IMR-90 (cell line): ENCODE results near the gene TMEM38A. TPM values are rescaled to one million over a fixed set of nuclear protein-coding genes. Genes with fewer than 3 reads are reported as not detected.

Source experiments
- ATAC-seq: fragments of 200-7000 bp; cut with Tn5 transposase; 2 replicates; pipeline ENCODE4 v1.9.1; 2020; ENCODE audit warnings: low read depth, mild to moderate bottlenecking, moderate library complexity
- BruUV-seq: library from RNA; stranded (reverse); fragments of 400-500 nt; replicated peaks from 2 replicates; lab custom pipeline; 2021; lab: Mats Ljungman, UMichigan
- CTCF ChIA-PET: fragments of 300-600 bp; formaldehyde crosslinking; extraction: SDS; loops from one replicate; lab custom pipeline; 2021; ENCODE audit warnings: antibody characterized with exemption; lab: Yijun Ruan, JAX
- POLR2A ChIA-PET: fragments of 300-600 bp; sonication (Branson Sonifier 250); formaldehyde crosslinking; loops from one replicate; lab custom pipeline; 2022; ENCODE audit warnings: antibody characterized with exemption; ENCODE audit not compliant: unreplicated experiment; lab: Charles Lee
- DNase-seq: peaks from one replicate; pipeline ENCODE4 v3.0.0; 2013
- H2AFZ ChIP-seq: replicated peaks from 2 replicates; pipeline ENCODE3; 2013; ENCODE audit warnings: low read length, mild to moderate bottlenecking; ENCODE audit not compliant: poor library complexity
- H2AK5ac ChIP-seq: 2 replicates; pipeline ENCODE4 v1.6.1; 2013; ENCODE audit warnings: low read depth, low read length, inconsistent platforms
- H2AK9ac ChIP-seq: replicated peaks from 2 replicates; pipeline ENCODE3; 2013; ENCODE audit warnings: mild to moderate bottlenecking, low read depth, low read length, moderate library complexity; ENCODE audit not compliant: poor library complexity
- H2BK120ac ChIP-seq: 2 replicates; pipeline ENCODE4 v1.6.1; 2013; ENCODE audit warnings: low read depth, low read length, inconsistent platforms
- H2BK15ac ChIP-seq: 3 replicates; pipeline ENCODE4 v1.6.1; 2013; ENCODE audit warnings: low read depth, low read length, inconsistent platforms
- H2BK20ac ChIP-seq: 2 replicates; pipeline ENCODE4 v1.6.1; 2013; ENCODE audit warnings: low read depth, mild to moderate bottlenecking, inconsistent platforms, low read length, moderate library complexity
- H2BK5ac ChIP-seq: 2 replicates; pipeline ENCODE4 v1.6.1; 2013; ENCODE audit warnings: mild to moderate bottlenecking, low read depth, low read length, inconsistent platforms; ENCODE audit not compliant: poor library complexity, severe bottlenecking
- H3K14ac ChIP-seq: replicated peaks from 2 replicates; pipeline ENCODE4 v1.6.1; 2013; ENCODE audit warnings: low read depth, low read length, inconsistent platforms
- H3K18ac ChIP-seq: 2 replicates; pipeline ENCODE4 v1.6.1; 2013; ENCODE audit warnings: low read depth, low read length, control low read depth
- H3K23ac ChIP-seq: 2 replicates; pipeline ENCODE4 v1.6.1; 2013; ENCODE audit warnings: low read depth, low read length, inconsistent platforms
- H3K27ac ChIP-seq: 2 replicates; pipeline ENCODE4 v1.5.1; 2013; ENCODE audit warnings: mild to moderate bottlenecking, control low read depth, low read length; ENCODE audit not compliant: insufficient read depth
- H3K27me3 ChIP-seq: 2 replicates; pipeline ENCODE4 v1.6.1; 2013; ENCODE audit warnings: low read length; ENCODE audit not compliant: control insufficient read depth, insufficient read depth
- H3K36me3 ChIP-seq: 2 replicates; pipeline ENCODE4 v1.6.1; 2013; ENCODE audit warnings: low read length, mixed read lengths; ENCODE audit not compliant: control insufficient read depth, insufficient read depth
- H3K4ac ChIP-seq: 2 replicates; pipeline ENCODE4 v1.6.1; 2013; ENCODE audit warnings: low read depth, low read length, inconsistent platforms
- H3K4me1 ChIP-seq: 2 replicates; pipeline ENCODE4 v1.6.1; 2013; ENCODE audit warnings: low read length, mixed read lengths; ENCODE audit not compliant: control insufficient read depth, insufficient read depth
- H3K4me2 ChIP-seq: 2 replicates; pipeline ENCODE4 v1.6.1; 2013; ENCODE audit warnings: low read depth, mild to moderate bottlenecking, control low read depth, low read length, moderate library complexity
- H3K4me3 ChIP-seq: 2 replicates; pipeline ENCODE4 v1.5.1; 2013; ENCODE audit warnings: low read depth, mild to moderate bottlenecking, control low read depth, low read length, moderate library complexity; ENCODE audit not compliant: insufficient read depth
- H3K56ac ChIP-seq: 2 replicates; pipeline ENCODE4 v1.6.1; 2013; ENCODE audit warnings: low read length, inconsistent platforms; ENCODE audit not compliant: insufficient read depth; ENCODE audit errors: extremely low read depth
- H3K79me1 ChIP-seq, 2 experiments: 2 replicates each; pipeline ENCODE4 v1.6.1; 2013; ENCODE audit warnings: low read length in 2 of 2, inconsistent platforms in 1 of 2, low read depth in 1 of 2
- H3K9ac ChIP-seq: 2 replicates; pipeline ENCODE4 v1.6.1; 2013; ENCODE audit warnings: low read depth, low read length, control low read depth
- H3K9me1 ChIP-seq: 2 replicates; pipeline ENCODE4 v1.6.1; 2013; ENCODE audit warnings: low read length, inconsistent platforms; ENCODE audit not compliant: insufficient read depth
- H3K9me3 ChIP-seq: 2 replicates; pipeline ENCODE4 v1.6.1; 2013; ENCODE audit warnings: low read length; ENCODE audit not compliant: control insufficient read depth, insufficient read depth
- H4K20me1 ChIP-seq: 2 replicates; pipeline ENCODE4 v1.6.1; 2013; ENCODE audit warnings: low read length, inconsistent platforms; ENCODE audit not compliant: insufficient read depth
- H4K5ac ChIP-seq: 2 replicates; pipeline ENCODE4 v1.6.1; 2013; ENCODE audit warnings: mild to moderate bottlenecking, low read depth, low read length, control low read depth
- H4K8ac ChIP-seq, 2 experiments: 2 replicates each; pipeline ENCODE4 v1.6.1; 2013; ENCODE audit warnings: low read depth in 2 of 2, low read length in 2 of 2, control low read depth in 1 of 2, inconsistent platforms in 1 of 2
- H4K91ac ChIP-seq: 2 replicates; pipeline ENCODE4 v1.6.1; 2013; ENCODE audit warnings: low read depth, low read length, inconsistent platforms; ENCODE audit not compliant: insufficient read depth
- BHLHE40 ChIP-seq: fragments of 150-350 bp; IDR thresholded peaks from 2 replicates; pipeline ENCODE4 v1.6.1; 2016; ENCODE audit warnings: mild to moderate bottlenecking, low read depth, low read length
- CEBPB ChIP-seq: IDR thresholded peaks from 2 replicates; pipeline ENCODE4 v1.6.1; 2012; ENCODE audit warnings: low read depth, low read length, improper control_type of control experiment
- CHD1 ChIP-seq: IDR thresholded peaks from 2 replicates; pipeline ENCODE4 v1.6.1; 2012; ENCODE audit warnings: low read depth, low read length, improper control_type of control experiment
- CTCF ChIP-seq: conservative IDR thresholded peaks from 2 replicates; pipeline ENCODE4 v1.5.1; 2012; ENCODE audit warnings: mild to moderate bottlenecking, low read depth, low read length, improper control_type of control experiment
- FOS ChIP-seq: fragments of 150-350 bp; IDR thresholded peaks from 2 replicates; pipeline ENCODE4 v1.6.1; 2016; ENCODE audit warnings: low read depth, low read length
- MAFK ChIP-seq: IDR thresholded peaks from 2 replicates; pipeline ENCODE4 v1.6.1; 2012; ENCODE audit warnings: low read depth, low read length, improper control_type of control experiment
- MAZ ChIP-seq: IDR thresholded peaks from 2 replicates; pipeline ENCODE4 v1.6.1; 2012; ENCODE audit warnings: low read depth, mild to moderate bottlenecking, low read length, improper control_type of control experiment, moderate library complexity, borderline replicate concordance
- MXI1 ChIP-seq: IDR thresholded peaks from 2 replicates; pipeline ENCODE4 v1.6.1; 2012; ENCODE audit warnings: low read depth, mild to moderate bottlenecking, low read length, moderate library complexity, borderline replicate concordance
- NFE2L2 ChIP-seq: fragments of 150-350 bp; IDR thresholded peaks from 2 replicates; pipeline ENCODE4 v1.6.1; 2016; ENCODE audit warnings: low read depth, mild to moderate bottlenecking, low read length
- POLR2A ChIP-seq: IDR thresholded peaks from 2 replicates; pipeline ENCODE4 v1.6.1; 2012; ENCODE audit warnings: mild to moderate bottlenecking, low read depth, low read length
- RCOR1 ChIP-seq: IDR thresholded peaks from 2 replicates; pipeline ENCODE4 v1.6.1; 2012; ENCODE audit warnings: mild to moderate bottlenecking, low read length, improper control_type of control experiment; ENCODE audit not compliant: insufficient replicate concordance
- RFX5 ChIP-seq: IDR thresholded peaks from 2 replicates; pipeline ENCODE4 v1.8.0; 2012; ENCODE audit warnings: low read depth, mild to moderate bottlenecking, low read length, moderate library complexity
- USF2 ChIP-seq: fragments of 150-350 bp; IDR thresholded peaks from 2 replicates; pipeline ENCODE4 v1.6.1; 2017; ENCODE audit warnings: mild to moderate bottlenecking, antibody characterized with exemption, low read length, low read depth
- WGBS, 2 experiments: methylation state at CpG; one replicate each; pipeline versions ENCODE4 v1.1.5 to v1.1.7; 2013; ENCODE audit warnings: missing lambda C conversion rate in 2 of 2; ENCODE audit not compliant: insufficient read length in 1 of 2; ENCODE audit errors: extremely low coverage in 2 of 2; 5-methylcytosine and 5-hydroxymethylcytosine counted together
- dilution Hi-C: fragments of 300-500 bp; cut with HindIII; formaldehyde crosslinking; loops from one replicate; pipeline ENCODE4 v1.14.3; 2018; ENCODE audit warnings: low sequenced_read_pairs; ENCODE audit not compliant: unreplicated experiment
- in situ Hi-C: fragments of 300-500 bp; cut with MboI; formaldehyde crosslinking; loops from 3 replicates; pipeline ENCODE4 v1.14.3; 2019; ENCODE audit warnings: low sequenced_read_pairs, inconsistent platforms, mixed read lengths
- intact Hi-C: fragments of 100-400 bp; cut with micrococcal nuclease; formaldehyde crosslinking; loops from 2 replicates; pipeline ENCODE4 v1.10.0; 2022
- polyA plus RNA-seq, 3 experiments: library from polyadenylated mRNA; depleted of rRNA; stranded (reverse); fragments of >200 nt; gene quantifications; 2 replicates each; pipeline ENCODE4 v1.2.3, GENCODE V29; 2012; ENCODE audit warnings: low replicate concordance in 1 of 3
- total RNA-seq: library from RNA; depleted of rRNA; stranded (reverse); fragments of >200 nt; gene quantifications from 2 replicates; pipeline ENCODE4 v1.2.3, GENCODE V29; 2012

TMEM38A gene
- total and polyA plus RNA-seq, 2 of the 4 experiments (the other 2 are of a cell fraction), result 1.3 to 2.0 TPM

- TF ChIP-seq NFE2L2 (no peak), MAFK (no peak), CHD1 (no peak)
Measured at GRCh38 chr19:16659832-16660708, 869 bp upstream of the TMEM38A start, which contains the start of gene SMIM7 (continued).

GRCh38 chr19:16661480-16662034, 618 bp downstream of the TMEM38A start:
- ChIA-PET POLR2A (interaction anchor here (0.6 kb wide), 2 partner anchors 18 to 33 kb away, joined by 4 to 12 read pairs; partner anchors contain the start of gene MED26), CTCF (no interaction called here)
- ATAC-seq, result no peak
- no peak overlapping the region for H2BK20ac ChIP-seq
- peak overlapping the region; percentile 97 for H2AFZ ChIP-seq
- H4K91ac ChIP-seq, result no peak overlapping the region
- peak overlapping the region; percentile 51 to 52; a peak in 2 of 4 replicates for H4K8ac ChIP-seq
- no peaks in the 10 kb centered on the region for H3K9me3 ChIP-seq
- peak overlapping the region; percentile 84 for H3K4me2 ChIP-seq
- no peaks in the 10 kb centered on the region for H3K4me1 ChIP-seq
- no peaks in the 10 kb centered on the region for H3K27me3 ChIP-seq
- no peak overlapping the region for H2BK5ac ChIP-seq
- intact Hi-C loops, result no loop called here
- no peak overlapping the region for H2BK15ac ChIP-seq
- H3K79me1 ChIP-seq, result peaks cover 17 to 31% of the 10 kb centered on the region in 2 experiments
- 5% methylated on average over 11 of the region's 31 CpGs; no CpG with 5 or more reads in 1 of the 2 experiments for WGBS, 2 experiments
- H3K56ac ChIP-seq, result no peak overlapping the region
- no peak overlapping the region for H4K5ac ChIP-seq
- no peak overlapping the region for H3K18ac ChIP-seq
- peaks cover 29% of the 10 kb centered on the region for H4K20me1 ChIP-seq
- peak overlapping the region; percentile 82 for H2AK9ac ChIP-seq
- H3K4ac ChIP-seq, result no peak overlapping the region
- dilution Hi-C loops, result no loop called here
- H2BK120ac ChIP-seq, result no peak overlapping the region
- H2AK5ac ChIP-seq, result no peak overlapping the region
- peak overlapping the region; percentile 52 for H3K4me3 ChIP-seq
- H3K9me1 ChIP-seq, result peaks cover 19% of the 10 kb centered on the region; the same call in 1 of the 2 replicates
- DNase-seq, result no peak
- H3K27ac ChIP-seq, result no peak overlapping the region; the same call in 1 of the 2 replicates
- no TSS peak for BruUV-seq
- H3K9ac ChIP-seq, result peak overlapping the region; percentile 73
- no peak overlapping the region for H3K23ac ChIP-seq
- peaks cover 9% of the 10 kb centered on the region for H3K36me3 ChIP-seq
- in situ Hi-C loops, result no loop called here
- H3K14ac ChIP-seq, result no peak overlapping the region
- TF ChIP-seq CHD1, result no peak
- no peak for TF ChIP-seq MAZ
- no peak for TF ChIP-seq RCOR1
- no peak for TF ChIP-seq CTCF
- TF ChIP-seq USF2, result no peak
- no peak for TF ChIP-seq RFX5
- TF ChIP-seq NFE2L2, result no peak
- no peak for TF ChIP-seq CEBPB
- TF ChIP-seq FOS, result no peak
- no peak for TF ChIP-seq BHLHE40
- no peak for TF ChIP-seq MXI1
- TF ChIP-seq MAFK, result no peak
- no peak for TF ChIP-seq POLR2A
